ENCODE data around the gene CMC2. TPM values are rescaled to one million over a fixed set of nuclear protein-coding genes. Genes with fewer than 3 reads are reported as not detected.

CMC2 gene
- total and polyA plus RNA-seq, 9 of the 15 experiments (the other 6 are each of a cell fraction or from before 2014, with no cell fraction given), result 122 to 501 (median 172) TPM

GRCh38 chr16:80968386-80969113 lies 38.1 kb downstream of the CMC2 start:
- H3K4me3 ChIP-seq, result no peak overlapping the region
- H4K20me1 ChIP-seq (replicated peaks; ENCODE audit: control insufficient read depth, insufficient read depth, low read length), result no peaks in the 10 kb centered on the region
- H3K9me1 ChIP-seq (ENCODE audit: control insufficient read depth, insufficient read depth, low read length), result no peaks in the 10 kb centered on the region
- peak in 2 of 3 experiments; percentile 3 to 10; a peak in 1 of 6 replicates for TF ChIP-seq CTCF (IDR thresholded peaks at IDR 0.05 in 2 of 3, conservative IDR thresholded peaks at IDR 0.05 in 1 of 3; ENCODE audit: insufficient read depth in 2 of 3, low read depth in 1 of 3, low read length in 3 of 3)
- TF ChIP-seq, protein P1, sequence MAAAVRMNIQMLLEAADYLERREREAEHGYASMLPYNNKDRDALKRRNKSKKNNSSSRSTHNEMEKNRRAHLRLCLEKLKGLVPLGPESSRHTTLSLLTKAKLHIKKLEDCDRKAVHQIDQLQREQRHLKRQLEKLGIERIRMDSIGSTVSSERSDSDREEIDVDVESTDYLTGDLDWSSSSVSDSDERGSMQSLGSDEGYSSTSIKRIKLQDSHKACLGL (CRISPR knock-in tag; IDR thresholded peaks at IDR 0.05; ENCODE audit: borderline replicate concordance, poor library complexity, severe bottlenecking), result no peak
- H2AFZ ChIP-seq (ENCODE audit: low read depth, low read length), result no peak overlapping the region
- POLR2A ChIA-PET, result no interaction called here
- in situ Hi-C loops (cut with MboI) (no loop called here), intact Hi-C loops (cut with micrococcal nuclease) (no loop called here)
- ATAC-seq (peak; percentile 51; the same call in 2 of the 3 replicates), FAIRE-seq (no peak), DNase-seq (ENCODE audit: extremely low read depth in 1 of 4, low spot score in 3 of 4) (no peak)
- CTCF ChIA-PET (ENCODE audit: low intra/inter-chr PET ratio), result interaction anchor here (0.6 kb wide), 1 partner anchor 68 kb away, joined by 5 read pairs; no protein-coding TSS in a partner anchor
- H3K27me3 ChIP-seq (ENCODE audit: control insufficient read depth in 2 of 2, insufficient read depth in 2 of 2, low read length in 2 of 2), result no peaks in the 10 kb centered on the region
- H3K4me1 ChIP-seq (replicated peaks in 1 of 2; ENCODE audit: control insufficient read depth in 2 of 2, insufficient read depth in 2 of 2, low read length in 2 of 2), result no peaks in the 10 kb centered on the region
- BruUV-seq (replicated peaks), result no TSS peak
- H3K79me2 ChIP-seq (ENCODE audit: control insufficient read depth, insufficient read depth, low read length), result no peaks in the 10 kb centered on the region
- no peaks in the 10 kb centered on the region for H3K9me3 ChIP-seq (replicated peaks; ENCODE audit: control insufficient read depth, insufficient read depth, low read depth, low read length)
- H3K27ac ChIP-seq (ENCODE audit: extremely low read depth, low read depth, low read length), result no peak overlapping the region
- H3K4me2 ChIP-seq (ENCODE audit: insufficient read depth, low read length), result no peak overlapping the region
- WGBS (ENCODE audit: insufficient coverage, low coverage, missing lambda C conversion rate), result 81% methylated on average over 4 of the region's 4 CpGs
- H3K36me3 ChIP-seq (ENCODE audit: control insufficient read depth, insufficient read depth, low read length), result peaks cover 10% of the 10 kb centered on the region; the same call in 2 of the 3 replicates
- no peak overlapping the region for H3K9ac ChIP-seq (ENCODE audit: insufficient read depth in 1 of 2, low read depth in 2 of 2, low read length in 2 of 2)
